Measurements from ENCODE around the gene ANKFY1.
"Not testable (repeated sequence)": the region's sequence is repeated elsewhere in the genome, so short reads cannot be mapped to it uniquely, and the experiment has no call there.

The ANKFY1 gene

GRCh38 chr17:4143563-4144421 is 120.0 kb downstream of the ANKFY1 start:
- ChIA-PET CTCF (interaction anchor here (0.6 to 1.6 kb wide), 5 partner anchors 9 to 297 kb away, joined by 3 to 5 read pairs (median 3); no protein-coding TSS in a partner anchor), POLR2A (interaction anchor here (0.5 to 2.6 kb wide), 9 partner anchors 9 to 26 kb away, joined by 3 to 19 read pairs (median 5); no protein-coding TSS in a partner anchor)
- DNase-seq (ENCODE audit: low read depth, low spot score) = peak; percentile 65
- TF ChIP-seq, protein P1, sequence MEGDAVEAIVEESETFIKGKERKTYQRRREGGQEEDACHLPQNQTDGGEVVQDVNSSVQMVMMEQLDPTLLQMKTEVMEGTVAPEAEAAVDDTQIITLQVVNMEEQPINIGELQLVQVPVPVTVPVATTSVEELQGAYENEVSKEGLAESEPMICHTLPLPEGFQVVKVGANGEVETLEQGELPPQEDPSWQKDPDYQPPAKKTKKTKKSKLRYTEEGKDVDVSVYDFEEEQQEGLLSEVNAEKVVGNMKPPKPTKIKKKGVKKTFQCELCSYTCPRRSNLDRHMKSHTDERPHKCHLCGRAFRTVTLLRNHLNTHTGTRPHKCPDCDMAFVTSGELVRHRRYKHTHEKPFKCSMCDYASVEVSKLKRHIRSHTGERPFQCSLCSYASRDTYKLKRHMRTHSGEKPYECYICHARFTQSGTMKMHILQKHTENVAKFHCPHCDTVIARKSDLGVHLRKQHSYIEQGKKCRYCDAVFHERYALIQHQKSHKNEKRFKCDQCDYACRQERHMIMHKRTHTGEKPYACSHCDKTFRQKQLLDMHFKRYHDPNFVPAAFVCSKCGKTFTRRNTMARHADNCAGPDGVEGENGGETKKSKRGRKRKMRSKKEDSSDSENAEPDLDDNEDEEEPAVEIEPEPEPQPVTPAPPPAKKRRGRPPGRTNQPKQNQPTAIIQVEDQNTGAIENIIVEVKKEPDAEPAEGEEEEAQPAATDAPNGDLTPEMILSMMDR (IDR thresholded peaks at IDR 0.05; ENCODE audit: insufficient read depth, low read length, missing control alignments) = no peak
- peak overlapping the region; percentile 88 for H3K4me3 ChIP-seq (ENCODE audit: low read depth, low read length)

GRCh38 chr17:4142107-4142900 is 121.5 kb downstream of the ANKFY1 start:
- TF ChIP-seq, protein P1 (IDR thresholded peaks at IDR 0.05; ENCODE audit: insufficient read depth, low read length, missing control alignments) = no peak
- POLR2A ChIA-PET = interaction anchor here (0.5 to 2.6 kb wide), 6 partner anchors 7 to 26 kb away, joined by 3 to 19 read pairs (median 6); no protein-coding TSS in a partner anchor
- DNase-seq (ENCODE audit: low read depth, low spot score) = no peak
- CTCF ChIA-PET = interaction anchor here (1.6 kb wide), 1 partner anchor 10 kb away, joined by 5 read pairs; no protein-coding TSS in a partner anchor
- peak overlapping the region; percentile 88 for H3K4me3 ChIP-seq (ENCODE audit: low read depth, low read length)

GRCh38 chr17:4140125-4140524 is 123.7 kb downstream of the ANKFY1 start:
- POLR2A ChIA-PET = no interaction called here
- no peak overlapping the region for H3K4me3 ChIP-seq (ENCODE audit: low read depth, low read length)

DNA sequence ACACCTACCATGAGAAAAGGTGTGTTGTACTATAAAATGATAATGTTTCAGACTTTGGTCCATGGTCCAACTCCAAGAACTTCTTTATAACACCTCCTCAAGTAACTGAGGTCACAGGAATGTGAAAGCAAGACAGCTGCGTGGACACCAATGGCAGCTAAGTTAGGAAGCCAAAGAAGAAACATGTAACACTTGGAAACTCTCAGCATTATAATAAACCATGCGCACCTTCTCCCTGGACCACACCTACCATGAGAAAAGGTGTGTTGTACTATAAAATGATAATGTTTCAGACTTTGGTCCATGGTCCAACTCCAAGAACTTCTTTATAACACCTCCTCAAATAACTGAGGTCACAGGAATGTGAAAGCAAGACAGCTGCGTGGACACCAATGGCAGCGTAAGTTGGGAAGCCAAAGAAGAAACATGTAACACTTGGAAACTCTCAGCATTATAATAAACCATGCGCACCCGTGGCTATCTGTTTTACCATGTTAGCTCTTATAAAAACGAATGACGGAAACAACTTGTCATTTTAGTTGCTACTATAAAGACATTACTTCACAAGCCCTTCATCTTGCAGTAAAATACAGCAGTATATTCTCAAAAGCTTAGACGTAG is 124.8 kb downstream of the ANKFY1 start:
- POLR2A ChIA-PET = not testable (repeated sequence)

More at GRCh38 chr17:4140125-4140524, 123.7 kb downstream of the ANKFY1 start:
- TF ChIP-seq, protein P1 (IDR thresholded peaks at IDR 0.05; ENCODE audit: insufficient read depth, low read length, missing control alignments) = no peak
- CTCF ChIA-PET = interaction anchor here (1.1 kb wide), 1 partner anchor 226 kb away, joined by 3 read pairs; no protein-coding TSS in a partner anchor
- DNase-seq (ENCODE audit: low read depth, low spot score) = no peak

GRCh38 chr17:4136373-4136772 is 127.4 kb downstream of the ANKFY1 start:
- POLR2A ChIA-PET = no interaction called here
- CTCF ChIA-PET = interaction anchor here (0.7 kb wide), 1 partner anchor 8 kb away, joined by 3 read pairs; no protein-coding TSS in a partner anchor
- TF ChIP-seq, protein P1 (IDR thresholded peaks at IDR 0.05; ENCODE audit: insufficient read depth, low read length, missing control alignments) = no peak
- DNase-seq (ENCODE audit: low read depth, low spot score) = no peak
- H3K4me3 ChIP-seq (ENCODE audit: low read depth, low read length) = no peak overlapping the region

More for the DNA sequence above, 124.8 kb downstream of the ANKFY1 start:
- DNase-seq (ENCODE audit: low read depth, low spot score); H3K4me3 ChIP-seq (ENCODE audit: low read depth, low read length): not testable (repeated sequence)
- CTCF ChIA-PET = interaction anchor here (1.1 kb wide), 1 partner anchor 225 kb away, joined by 3 read pairs; no protein-coding TSS in a partner anchor

- no peak overlapping the region for H3K4me3 ChIP-seq (ENCODE audit: low read depth, low read length)
- POLR2A ChIA-PET = interaction anchor here (1.3 kb wide), 1 partner anchor 8 kb away, joined by 5 read pairs; the partner anchor contains the start of genes CYB5D2 and ZZEF1
- DNase-seq (ENCODE audit: low read depth, low spot score) = no peak
- TF ChIP-seq, protein P1 (IDR thresholded peaks at IDR 0.05; ENCODE audit: insufficient read depth, low read length, missing control alignments) = no peak
- CTCF ChIA-PET = interaction anchor here (1.2 kb wide), 1 partner anchor 13 kb away, joined by 3 read pairs; no protein-coding TSS in a partner anchor
These were observed 128.3 kb downstream of the ANKFY1 start for GRCh38 chr17:4135489-4135888.

Measured in AG04449 (cell line).